Esophagus squamous epithelium (tissue), 5 donors: ENCODE results near the gene AREL1. TPM values are rescaled to one million over a fixed set of nuclear protein-coding genes. Genes with fewer than 3 reads are reported as not detected.

Experiments used
- DNase-seq: peaks from one replicate; lab custom pipeline; 2025; lab: John Stamatoyannopoulos, UW
- H3K27ac ChIP-seq, 4 donors: fragments of 200-600 bp; sonication (generic); one replicate each; pipeline ENCODE4 v1.5.1; 2016 to 2019; ENCODE audit warnings: mild to moderate bottlenecking in 1 of 4
- H3K27me3 ChIP-seq, 4 donors: fragments of 200-600 bp; sonication (generic); 1 replicate in 3 of 4; 2 replicates in 1 of 4; pipeline versions ENCODE4 v1.5.1 to v1.6.0; 2017 to 2021; ENCODE audit warnings: antibody characterized with exemption in 1 of 4
- H3K36me3 ChIP-seq, 3 donors: fragments of 200-600 bp; sonication (generic); one replicate each; pipeline ENCODE4 v1.5.1; 2016 to 2019
- H3K4me1 ChIP-seq, 3 donors: fragments of 200-600 bp; sonication (generic); one replicate each; pipeline ENCODE4 v1.5.1; 2017 to 2019
- H3K4me3 ChIP-seq, 4 donors: fragments of 200-600 bp; sonication (generic); 1 replicate in 3 of 4; 2 replicates in 1 of 4; pipeline ENCODE4 v1.5.1; 2016 to 2019; ENCODE audit warnings: mild to moderate bottlenecking in 2 of 4, moderate library complexity in 1 of 4
- H3K9me3 ChIP-seq, 3 donors: fragments of 200-600 bp; sonication (generic); one replicate each; pipeline ENCODE4 v1.5.1; 2016 to 2019
- POLR2A ChIP-seq, 4 donors: fragments of 450-650 bp; IDR thresholded peaks; one replicate each; pipeline ENCODE4 v1.6.1; 2017; ENCODE audit warnings: antibody characterized with exemption in 4 of 4, mild to moderate bottlenecking in 4 of 4, moderate library complexity in 3 of 4
- WGBS, 2 donors: methylation state at CpG; one replicate each; pipeline ENCODE4 v1.1.5; 2018; 5-methylcytosine and 5-hydroxymethylcytosine counted together
- intact Hi-C: fragments of 100-400 bp; cut with DNase I; formaldehyde crosslinking; loops from one replicate; pipeline ENCODE4 v1.15.0; 2022
- small RNA-seq, 4 donors: library from RNA; depleted of rRNA; stranded (forward); fragments of <200 nt; gene quantifications; one replicate each; pipeline ENCODE3, GENCODE V24; 2016
- total RNA-seq, 4 donors: library from RNA; depleted of rRNA; stranded (reverse); fragments of >200 nt; gene quantifications; one replicate each; pipeline ENCODE4 v1.1.0, GENCODE V29; 2016
- TF ChIP-seq, protein P1 (sequence below), 6 experiments: fragments of 450-650 bp in 4 of 6; fragments of 200-600 bp in 2 of 6; sonication (generic) in 2 of 6; IDR thresholded peaks; one replicate each; pipeline ENCODE4 v1.5.1; 2016 to 2019; ENCODE audit warnings: antibody characterized with exemption in 6 of 6, mild to moderate bottlenecking in 4 of 6, moderate library complexity in 4 of 6
- donor health status: DM: yes; HTN: yes; CAD: no.

Gene AREL1
- total RNA-seq, 4 donors from 2014 or later = 17.0 to 21.6 (median 19.8) TPM

DNA sequence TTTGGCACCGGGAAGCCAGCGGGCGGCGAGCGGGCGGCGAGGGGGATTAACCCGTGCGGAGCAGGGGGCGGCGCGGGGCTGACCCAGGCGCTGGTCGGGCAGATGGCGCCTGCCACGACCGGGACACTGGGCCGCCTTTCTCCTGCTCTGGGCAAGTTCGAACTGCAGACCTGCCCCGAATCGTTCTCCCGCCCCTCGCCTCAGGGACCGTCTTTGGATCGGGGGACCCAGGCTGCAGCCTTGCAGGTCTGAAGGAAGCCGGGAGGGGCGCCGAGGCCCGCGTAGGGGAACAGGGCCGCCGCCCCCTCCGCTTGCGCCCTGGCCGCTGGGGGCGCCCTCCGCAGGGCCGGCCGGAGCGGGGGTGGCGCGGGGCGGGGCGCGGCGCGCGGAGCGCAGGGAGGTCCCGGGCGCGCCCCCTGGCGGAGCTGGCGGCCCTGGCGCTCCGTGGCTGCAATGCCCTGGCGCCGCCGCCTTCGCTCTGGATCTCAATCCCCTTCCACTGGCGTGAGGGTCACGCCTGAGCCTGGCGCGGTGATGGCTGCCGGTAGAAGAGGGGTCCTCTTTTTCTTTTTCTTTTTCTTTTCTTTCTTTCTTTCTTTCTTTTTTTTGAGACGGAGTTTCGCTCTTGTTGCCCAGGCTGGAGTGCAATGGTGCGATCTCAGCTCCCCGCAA is 100.4 kb downstream of the AREL1 start:
- no peak for DNase-seq
- peaks cover 52 to 90% (median 69%) of the 10 kb centered on the region in 3 donors for H3K4me1 ChIP-seq
- TF ChIP-seq, protein P1, sequence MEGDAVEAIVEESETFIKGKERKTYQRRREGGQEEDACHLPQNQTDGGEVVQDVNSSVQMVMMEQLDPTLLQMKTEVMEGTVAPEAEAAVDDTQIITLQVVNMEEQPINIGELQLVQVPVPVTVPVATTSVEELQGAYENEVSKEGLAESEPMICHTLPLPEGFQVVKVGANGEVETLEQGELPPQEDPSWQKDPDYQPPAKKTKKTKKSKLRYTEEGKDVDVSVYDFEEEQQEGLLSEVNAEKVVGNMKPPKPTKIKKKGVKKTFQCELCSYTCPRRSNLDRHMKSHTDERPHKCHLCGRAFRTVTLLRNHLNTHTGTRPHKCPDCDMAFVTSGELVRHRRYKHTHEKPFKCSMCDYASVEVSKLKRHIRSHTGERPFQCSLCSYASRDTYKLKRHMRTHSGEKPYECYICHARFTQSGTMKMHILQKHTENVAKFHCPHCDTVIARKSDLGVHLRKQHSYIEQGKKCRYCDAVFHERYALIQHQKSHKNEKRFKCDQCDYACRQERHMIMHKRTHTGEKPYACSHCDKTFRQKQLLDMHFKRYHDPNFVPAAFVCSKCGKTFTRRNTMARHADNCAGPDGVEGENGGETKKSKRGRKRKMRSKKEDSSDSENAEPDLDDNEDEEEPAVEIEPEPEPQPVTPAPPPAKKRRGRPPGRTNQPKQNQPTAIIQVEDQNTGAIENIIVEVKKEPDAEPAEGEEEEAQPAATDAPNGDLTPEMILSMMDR (IDR thresholded peaks at IDR 0.05) = peak in 5 of 6 experiments; percentile 38 to 91 (median 71)
- no peak for TF ChIP-seq POLR2A (IDR thresholded peaks at IDR 0.05)
- H3K36me3 ChIP-seq = no peaks in the 10 kb centered on the region
- intact Hi-C loops = no loop called here
- H3K27me3 ChIP-seq = peaks cover 0 to 14% (median 0%) of the 10 kb centered on the region in 4 donors
- 9 to 19% methylated on average over 15 to 31 of the region's 69 CpGs for WGBS, 2 donors
- peak overlapping the region; percentile 54 to 84 (median 72) for H3K4me3 ChIP-seq
- peak overlapping the region; percentile 63 to 78 (median 72) for H3K27ac ChIP-seq
- no peaks in the 10 kb centered on the region for H3K9me3 ChIP-seq

DNA sequence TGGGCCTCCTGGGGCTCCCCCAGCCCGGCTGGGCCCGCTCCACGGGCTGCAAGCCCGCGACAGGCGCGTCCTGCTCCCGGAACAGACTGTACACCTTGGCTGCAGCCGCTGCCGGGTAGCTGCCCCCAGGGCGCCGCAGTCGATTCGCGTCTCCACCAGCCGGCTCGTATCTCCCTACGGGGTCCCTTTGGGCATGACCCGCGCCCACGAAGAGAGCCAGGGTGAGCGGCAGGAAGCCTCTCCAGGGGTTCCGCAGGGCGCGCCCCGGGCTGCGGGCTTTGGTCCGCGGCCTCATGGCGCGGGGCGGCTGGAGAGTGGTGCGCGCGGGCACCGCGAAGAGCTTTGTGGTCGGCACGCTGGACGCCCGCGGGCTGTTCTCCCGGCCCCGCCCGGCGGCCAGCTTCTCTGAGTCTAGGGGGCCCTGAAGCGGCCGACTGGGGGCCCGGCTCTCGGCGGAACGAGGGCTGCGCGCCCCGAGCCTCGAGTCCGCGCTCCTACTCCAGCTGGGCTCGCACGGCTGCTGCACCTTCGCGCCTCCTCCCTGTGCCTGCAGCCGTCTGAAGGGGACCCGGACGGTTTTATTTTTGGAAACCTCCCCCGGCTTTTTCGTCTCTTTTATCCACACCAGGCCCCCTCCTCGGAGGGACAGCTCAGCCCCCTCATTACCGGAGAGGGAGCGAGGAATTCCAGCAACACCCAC is 101.1 kb downstream of the AREL1 start, which contains the start of gene LTBP2:
Gene LTBP2, minus strand, starts transcription at position 588 of the 700 bp plus-strand sequence. Its CDS starts 293 bp downstream, at position 295.
- peak within 1 kb of the TSS; percentile 54 to 84 (median 72) for H3K4me3 ChIP-seq
- DNase-seq = no peak
- H3K36me3 ChIP-seq = no peaks in the 10 kb centered on the region
- TF ChIP-seq POLR2A (IDR thresholded peaks at IDR 0.05) = no peak
- TF ChIP-seq, protein P1 (IDR thresholded peaks at IDR 0.05) = no peak
- H3K9me3 ChIP-seq = no peaks in the 10 kb centered on the region
- H3K27me3 ChIP-seq = peaks cover 0 to 14% (median 0%) of the 10 kb centered on the region in 4 donors
- peak within 1 kb of the TSS; percentile 63 to 78 (median 72) for H3K27ac ChIP-seq
- 0% methylated on average over 5 of the region's 70 CpGs; no CpG with 5 or more reads in 1 of the 2 donors for WGBS, 2 donors
- intact Hi-C loops = no loop called here
- peaks cover 45 to 83% (median 62%) of the 10 kb centered on the region in 3 donors for H3K4me1 ChIP-seq

Small RNAs within 50 kb of the gene (small RNA-seq; reads per million reads assigned to genes)
- gene RF00409 = 0 reads per million in 4 donors

Other genes starting within 250 kb of the AREL1 start
- 100 to 1,000 TPM; 174 to 331 (median 251) TPM for gene NPC2, start 219.8 kb downstream of the AREL1 start, total RNA-seq
- 10 to 100 TPM in 1 of 4 donors, 1 to 10 TPM in 3; 4.6 to 15.1 (median 6.2) TPM for gene ISCA2, start 219.3 kb downstream of the AREL1 start, total RNA-seq
- 10 to 100 TPM; 10.3 to 41.6 (median 17.0) TPM for gene LTBP2, start 100.8 kb downstream of the AREL1 start, total RNA-seq
- gene FCF1, start 64 bp upstream of the AREL1 start, total RNA-seq = 10 to 100 TPM; 27.9 to 39.5 (median 30.2) TPM
- 10 to 100 TPM; 20.4 to 48.8 (median 28.2) TPM for gene YLPM1, start 50.2 kb upstream of the AREL1 start, total RNA-seq
- gene PROX2, start 163.1 kb upstream of the AREL1 start, total RNA-seq = not detected
- 10 to 100 TPM; 54.9 to 87.0 (median 69.0) TPM for gene DLST, start 168.8 kb upstream of the AREL1 start, total RNA-seq
- 1 to 10 TPM in 3 of 4 donors, under 1 TPM in 1; 0.83 to 1.7 (median 1.3) TPM for gene RPS6KL1, start 210.2 kb upstream of the AREL1 start, total RNA-seq
- 10 to 100 TPM in 1 of 4 donors, 1 to 10 TPM in 3; 1.6 to 42.3 (median 6.2) TPM for gene PGF, start 242.5 kb upstream of the AREL1 start, total RNA-seq